NCI-H1048 (cell line): ENCODE results near the gene KIF1A.

Experiments used
- DNase-seq: peaks from one replicate; lab custom pipeline; 2025; lab: John Stamatoyannopoulos, UW

KIF1A gene

GRCh38 chr2:240735476-240735875 is 84.5 kb downstream of the KIF1A start:
- no peak for DNase-seq

GRCh38 chr2:240734756-240735155 is 85.3 kb downstream of the KIF1A start:
- no peak for DNase-seq

- DNase-seq: no peak
Observed at GRCh38 chr2:240733803-240734495, 86.1 kb downstream of the KIF1A start.

- no peak for DNase-seq
Observed at GRCh38 chr2:240732911-240733622, 87.0 kb downstream of the KIF1A start.

- no peak for DNase-seq
Observed at GRCh38 chr2:240732184-240732583, 87.8 kb downstream of the KIF1A start.

- DNase-seq: no peak
Observed at GRCh38 chr2:240731178-240731545, 88.9 kb downstream of the KIF1A start.

GRCh38 chr2:240730501-240731177 is 89.4 kb downstream of the KIF1A start:
- DNase-seq: no peak

GRCh38 chr2:240728827-240729226 is 91.2 kb downstream of the KIF1A start:
- no peak for DNase-seq

GRCh38 chr2:240728361-240728760 is 91.7 kb downstream of the KIF1A start:
- no peak for DNase-seq

- no peak for DNase-seq
Observed at GRCh38 chr2:240727913-240728312, 92.1 kb downstream of the KIF1A start.

GRCh38 chr2:240727439-240727838 is 92.6 kb downstream of the KIF1A start:
- no peak for DNase-seq

- DNase-seq: no peak
Observed at GRCh38 chr2:240726876-240727275, 93.1 kb downstream of the KIF1A start.

GRCh38 chr2:240725671-240726070 is 94.3 kb downstream of the KIF1A start:
- no peak for DNase-seq

- no peak for DNase-seq
Observed at GRCh38 chr2:240725266-240725665, 94.8 kb downstream of the KIF1A start.

GRCh38 chr2:240724431-240724830 is 95.6 kb downstream of the KIF1A start:
- DNase-seq: no peak

- no peak for DNase-seq
Observed at GRCh38 chr2:240723851-240724250, 96.2 kb downstream of the KIF1A start.

- DNase-seq: no peak
Observed at GRCh38 chr2:240722796-240723735, 97.0 kb downstream of the KIF1A start.

- DNase-seq: no peak
Observed at GRCh38 chr2:240722376-240722775, 97.6 kb downstream of the KIF1A start.

GRCh38 chr2:240721596-240722180 is 98.3 kb downstream of the KIF1A start:
- DNase-seq: no peak

GRCh38 chr2:240720686-240721595 is 99.1 kb downstream of the KIF1A start:
- DNase-seq: no peak
